ENCODE measurements around the gene TMEM229B. TPM values are rescaled to one million over a fixed set of nuclear protein-coding genes. Genes with fewer than 3 reads are reported as not detected.

The TMEM229B gene
- total RNA-seq, 1 experiment from 2014 or later = 0.71 TPM

GRCh38 chr14:67464879-67465278, 23.6 kb downstream of the TMEM229B start:
- no peaks in the 10 kb centered on the region for H3K9me3 ChIP-seq (ENCODE audit: control insufficient read depth in 1 of 2, insufficient read depth in 1 of 2, low read depth in 1 of 2, low read length in 2 of 2)
- TF ChIP-seq, protein P1, sequence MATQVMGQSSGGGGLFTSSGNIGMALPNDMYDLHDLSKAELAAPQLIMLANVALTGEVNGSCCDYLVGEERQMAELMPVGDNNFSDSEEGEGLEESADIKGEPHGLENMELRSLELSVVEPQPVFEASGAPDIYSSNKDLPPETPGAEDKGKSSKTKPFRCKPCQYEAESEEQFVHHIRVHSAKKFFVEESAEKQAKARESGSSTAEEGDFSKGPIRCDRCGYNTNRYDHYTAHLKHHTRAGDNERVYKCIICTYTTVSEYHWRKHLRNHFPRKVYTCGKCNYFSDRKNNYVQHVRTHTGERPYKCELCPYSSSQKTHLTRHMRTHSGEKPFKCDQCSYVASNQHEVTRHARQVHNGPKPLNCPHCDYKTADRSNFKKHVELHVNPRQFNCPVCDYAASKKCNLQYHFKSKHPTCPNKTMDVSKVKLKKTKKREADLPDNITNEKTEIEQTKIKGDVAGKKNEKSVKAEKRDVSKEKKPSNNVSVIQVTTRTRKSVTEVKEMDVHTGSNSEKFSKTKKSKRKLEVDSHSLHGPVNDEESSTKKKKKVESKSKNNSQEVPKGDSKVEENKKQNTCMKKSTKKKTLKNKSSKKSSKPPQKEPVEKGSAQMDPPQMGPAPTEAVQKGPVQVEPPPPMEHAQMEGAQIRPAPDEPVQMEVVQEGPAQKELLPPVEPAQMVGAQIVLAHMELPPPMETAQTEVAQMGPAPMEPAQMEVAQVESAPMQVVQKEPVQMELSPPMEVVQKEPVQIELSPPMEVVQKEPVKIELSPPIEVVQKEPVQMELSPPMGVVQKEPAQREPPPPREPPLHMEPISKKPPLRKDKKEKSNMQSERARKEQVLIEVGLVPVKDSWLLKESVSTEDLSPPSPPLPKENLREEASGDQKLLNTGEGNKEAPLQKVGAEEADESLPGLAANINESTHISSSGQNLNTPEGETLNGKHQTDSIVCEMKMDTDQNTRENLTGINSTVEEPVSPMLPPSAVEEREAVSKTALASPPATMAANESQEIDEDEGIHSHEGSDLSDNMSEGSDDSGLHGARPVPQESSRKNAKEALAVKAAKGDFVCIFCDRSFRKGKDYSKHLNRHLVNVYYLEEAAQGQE (IDR thresholded peaks at IDR 0.05; ENCODE audit: low read depth) = no peak
- TF ChIP-seq ZFX (IDR thresholded peaks at IDR 0.05) (no peak), POLR2A (IDR thresholded peaks at IDR 0.05; ENCODE audit: borderline replicate concordance, extremely low read depth, insufficient read depth, insufficient read length) (no peak), EGR1 (IDR thresholded peaks at IDR 0.05; ENCODE audit: low read depth) (no peak), JUND (IDR thresholded peaks at IDR 0.05) (no peak), CEBPB (IDR thresholded peaks at IDR 0.05; ENCODE audit: low read depth) (no peak)
- TF ChIP-seq, protein P2, sequence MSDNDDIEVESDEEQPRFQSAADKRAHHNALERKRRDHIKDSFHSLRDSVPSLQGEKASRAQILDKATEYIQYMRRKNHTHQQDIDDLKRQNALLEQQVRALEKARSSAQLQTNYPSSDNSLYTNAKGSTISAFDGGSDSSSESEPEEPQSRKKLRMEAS (IDR thresholded peaks at IDR 0.05) = no peak
- TF ChIP-seq, protein P3, sequence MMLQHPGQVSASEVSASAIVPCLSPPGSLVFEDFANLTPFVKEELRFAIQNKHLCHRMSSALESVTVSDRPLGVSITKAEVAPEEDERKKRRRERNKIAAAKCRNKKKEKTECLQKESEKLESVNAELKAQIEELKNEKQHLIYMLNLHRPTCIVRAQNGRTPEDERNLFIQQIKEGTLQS (IDR thresholded peaks at IDR 0.05) = no peak
- no peaks in the 10 kb centered on the region for H4K20me1 ChIP-seq (ENCODE audit: insufficient read depth)
- ChIA-PET RAD21 (ENCODE audit: low non-redundant PET in 1 of 2, low total read pairs in 2 of 2, uncharacterized antibody in 2 of 2, unreplicated experiment in 2 of 2) (no interaction called here), CTCF (no interaction called here), POLR2A (no interaction called here)
- no peak overlapping the region for H3K4me2 ChIP-seq (ENCODE audit: low read length)
- no peak overlapping the region for H2AFZ ChIP-seq (ENCODE audit: low read depth, low read length, poor library complexity, severe bottlenecking)
- no TSS peak for BruUV-seq (replicated peaks)
- intact Hi-C loops (cut with micrococcal nuclease) = no loop called here
- H3K9ac ChIP-seq (ENCODE audit: low read length) = no peak overlapping the region
- no peak for ATAC-seq
- no peak overlapping the region for H3K4me3 ChIP-seq (replicated peaks in 1 of 2; ENCODE audit: low read depth in 1 of 2, low read length in 2 of 2)
- no peaks in the 10 kb centered on the region for H3K79me2 ChIP-seq (ENCODE audit: insufficient read depth, low read length)
- no peak overlapping the region for H3K27ac ChIP-seq (ENCODE audit: low read depth, low read length)
- H3K9me2 ChIP-seq (ENCODE audit: insufficient read depth) = no peaks in the 10 kb centered on the region
- no peak for DNase-seq (ENCODE audit: low read depth, low spot score)
- no peaks in the 10 kb centered on the region for H3K4me1 ChIP-seq (ENCODE audit: control insufficient read depth in 1 of 2, insufficient read depth in 2 of 2, low read length in 2 of 2)
- H3K27me3 ChIP-seq (ENCODE audit: insufficient read depth, low read length) = no peaks in the 10 kb centered on the region
- H3K36me3 ChIP-seq (ENCODE audit: control insufficient read depth in 1 of 2, insufficient read depth in 2 of 2, low read length in 2 of 2) = no peaks in the 10 kb centered on the region

All from HCT116 (cell line).